Esophagus squamous epithelium (tissue), 4 donors: ENCODE results near the gene PTOV1.

Experiments
- CTCF ChIP-seq, 6 experiments: fragments of 450-650 bp in 4 of 6; fragments of 200-600 bp in 2 of 6; sonication (generic) in 2 of 6; IDR thresholded peaks; one replicate each; pipeline ENCODE4 v1.5.1; 2016 to 2019; ENCODE audit warnings: antibody characterized with exemption in 6 of 6, mild to moderate bottlenecking in 4 of 6, moderate library complexity in 4 of 6
- POLR2A ChIP-seq, 4 donors: fragments of 450-650 bp; IDR thresholded peaks; one replicate each; pipeline ENCODE4 v1.6.1; 2017; ENCODE audit warnings: antibody characterized with exemption in 4 of 4, mild to moderate bottlenecking in 4 of 4, moderate library complexity in 3 of 4

GRCh38 chr19:49864890-49865289, 13.9 kb downstream of the PTOV1 start:
- TF ChIP-seq CTCF (IDR thresholded peaks at IDR 0.05) = no peak
- no peak for TF ChIP-seq POLR2A (IDR thresholded peaks at IDR 0.05)
